IMR-90 (cell line): ENCODE measurements around the gene WDR48. TPM values are rescaled to one million over a fixed set of nuclear protein-coding genes. Genes with fewer than 3 reads are reported as not detected.

Source experiments
- ATAC-seq: fragments of 200-7000 bp; cut with Tn5 transposase; 2 replicates; pipeline ENCODE4 v1.9.1; 2020; ENCODE audit warnings: low read depth, mild to moderate bottlenecking, moderate library complexity
- BruUV-seq: library from RNA; stranded (reverse); fragments of 400-500 nt; replicated peaks from 2 replicates; lab custom pipeline; 2021; lab: Mats Ljungman, UMichigan
- CTCF ChIA-PET: fragments of 300-600 bp; formaldehyde crosslinking; extraction: SDS; loops from one replicate; lab custom pipeline; 2021; ENCODE audit warnings: antibody characterized with exemption; lab: Yijun Ruan, JAX
- POLR2A ChIA-PET: fragments of 300-600 bp; sonication (Branson Sonifier 250); formaldehyde crosslinking; loops from one replicate; lab custom pipeline; 2022; ENCODE audit warnings: antibody characterized with exemption; ENCODE audit not compliant: unreplicated experiment; lab: Charles Lee
- DNase-seq: peaks from one replicate; pipeline ENCODE4 v3.0.0; 2013
- H2AFZ ChIP-seq: replicated peaks from 2 replicates; pipeline ENCODE3; 2013; ENCODE audit warnings: low read length, mild to moderate bottlenecking; ENCODE audit not compliant: poor library complexity
- H2AK5ac ChIP-seq: 2 replicates; pipeline ENCODE4 v1.6.1; 2013; ENCODE audit warnings: low read depth, low read length, inconsistent platforms
- H2AK9ac ChIP-seq: replicated peaks from 2 replicates; pipeline ENCODE3; 2013; ENCODE audit warnings: mild to moderate bottlenecking, low read depth, low read length, moderate library complexity; ENCODE audit not compliant: poor library complexity
- H2BK120ac ChIP-seq: 2 replicates; pipeline ENCODE4 v1.6.1; 2013; ENCODE audit warnings: low read depth, low read length, inconsistent platforms
- H2BK15ac ChIP-seq: 3 replicates; pipeline ENCODE4 v1.6.1; 2013; ENCODE audit warnings: low read depth, low read length, inconsistent platforms
- H2BK20ac ChIP-seq: 2 replicates; pipeline ENCODE4 v1.6.1; 2013; ENCODE audit warnings: low read depth, mild to moderate bottlenecking, inconsistent platforms, low read length, moderate library complexity
- H2BK5ac ChIP-seq: 2 replicates; pipeline ENCODE4 v1.6.1; 2013; ENCODE audit warnings: mild to moderate bottlenecking, low read depth, low read length, inconsistent platforms; ENCODE audit not compliant: poor library complexity, severe bottlenecking
- H3K14ac ChIP-seq: replicated peaks from 2 replicates; pipeline ENCODE4 v1.6.1; 2013; ENCODE audit warnings: low read depth, low read length, inconsistent platforms
- H3K18ac ChIP-seq: 2 replicates; pipeline ENCODE4 v1.6.1; 2013; ENCODE audit warnings: low read depth, low read length, control low read depth
- H3K23ac ChIP-seq: 2 replicates; pipeline ENCODE4 v1.6.1; 2013; ENCODE audit warnings: low read depth, low read length, inconsistent platforms
- H3K27ac ChIP-seq: 2 replicates; pipeline ENCODE4 v1.5.1; 2013; ENCODE audit warnings: mild to moderate bottlenecking, control low read depth, low read length; ENCODE audit not compliant: insufficient read depth
- H3K27me3 ChIP-seq: 2 replicates; pipeline ENCODE4 v1.6.1; 2013; ENCODE audit warnings: low read length; ENCODE audit not compliant: control insufficient read depth, insufficient read depth
- H3K36me3 ChIP-seq: 2 replicates; pipeline ENCODE4 v1.6.1; 2013; ENCODE audit warnings: low read length, mixed read lengths; ENCODE audit not compliant: control insufficient read depth, insufficient read depth
- H3K4ac ChIP-seq: 2 replicates; pipeline ENCODE4 v1.6.1; 2013; ENCODE audit warnings: low read depth, low read length, inconsistent platforms
- H3K4me1 ChIP-seq: 2 replicates; pipeline ENCODE4 v1.6.1; 2013; ENCODE audit warnings: low read length, mixed read lengths; ENCODE audit not compliant: control insufficient read depth, insufficient read depth
- H3K4me2 ChIP-seq: 2 replicates; pipeline ENCODE4 v1.6.1; 2013; ENCODE audit warnings: low read depth, mild to moderate bottlenecking, control low read depth, low read length, moderate library complexity
- H3K4me3 ChIP-seq: 2 replicates; pipeline ENCODE4 v1.5.1; 2013; ENCODE audit warnings: low read depth, mild to moderate bottlenecking, control low read depth, low read length, moderate library complexity; ENCODE audit not compliant: insufficient read depth
- H3K56ac ChIP-seq: 2 replicates; pipeline ENCODE4 v1.6.1; 2013; ENCODE audit warnings: low read length, inconsistent platforms; ENCODE audit not compliant: insufficient read depth; ENCODE audit errors: extremely low read depth
- H3K79me1 ChIP-seq, 2 experiments: 2 replicates each; pipeline ENCODE4 v1.6.1; 2013; ENCODE audit warnings: low read length in 2 of 2, inconsistent platforms in 1 of 2, low read depth in 1 of 2
- H3K9ac ChIP-seq: 2 replicates; pipeline ENCODE4 v1.6.1; 2013; ENCODE audit warnings: low read depth, low read length, control low read depth
- H3K9me1 ChIP-seq: 2 replicates; pipeline ENCODE4 v1.6.1; 2013; ENCODE audit warnings: low read length, inconsistent platforms; ENCODE audit not compliant: insufficient read depth
- H3K9me3 ChIP-seq: 2 replicates; pipeline ENCODE4 v1.6.1; 2013; ENCODE audit warnings: low read length; ENCODE audit not compliant: control insufficient read depth, insufficient read depth
- H4K20me1 ChIP-seq: 2 replicates; pipeline ENCODE4 v1.6.1; 2013; ENCODE audit warnings: low read length, inconsistent platforms; ENCODE audit not compliant: insufficient read depth
- H4K5ac ChIP-seq: 2 replicates; pipeline ENCODE4 v1.6.1; 2013; ENCODE audit warnings: mild to moderate bottlenecking, low read depth, low read length, control low read depth
- H4K8ac ChIP-seq, 2 experiments: 2 replicates each; pipeline ENCODE4 v1.6.1; 2013; ENCODE audit warnings: low read depth in 2 of 2, low read length in 2 of 2, control low read depth in 1 of 2, inconsistent platforms in 1 of 2
- H4K91ac ChIP-seq: 2 replicates; pipeline ENCODE4 v1.6.1; 2013; ENCODE audit warnings: low read depth, low read length, inconsistent platforms; ENCODE audit not compliant: insufficient read depth
- FOS ChIP-seq: fragments of 150-350 bp; IDR thresholded peaks from 2 replicates; pipeline ENCODE4 v1.6.1; 2016; ENCODE audit warnings: low read depth, low read length
- MAFK ChIP-seq: IDR thresholded peaks from 2 replicates; pipeline ENCODE4 v1.6.1; 2012; ENCODE audit warnings: low read depth, low read length, improper control_type of control experiment
- MXI1 ChIP-seq: IDR thresholded peaks from 2 replicates; pipeline ENCODE4 v1.6.1; 2012; ENCODE audit warnings: low read depth, mild to moderate bottlenecking, low read length, moderate library complexity, borderline replicate concordance
- NFE2L2 ChIP-seq: fragments of 150-350 bp; IDR thresholded peaks from 2 replicates; pipeline ENCODE4 v1.6.1; 2016; ENCODE audit warnings: low read depth, mild to moderate bottlenecking, low read length
- RAD21 ChIP-seq: IDR thresholded peaks from 2 replicates; pipeline ENCODE4 v1.6.1; 2012; ENCODE audit warnings: low read length, improper control_type of control experiment
- RCOR1 ChIP-seq: IDR thresholded peaks from 2 replicates; pipeline ENCODE4 v1.6.1; 2012; ENCODE audit warnings: mild to moderate bottlenecking, low read length, improper control_type of control experiment; ENCODE audit not compliant: insufficient replicate concordance
- WGBS, 2 experiments: methylation state at CpG; one replicate each; pipeline versions ENCODE4 v1.1.5 to v1.1.7; 2013; ENCODE audit warnings: missing lambda C conversion rate in 2 of 2; ENCODE audit not compliant: insufficient read length in 1 of 2; ENCODE audit errors: extremely low coverage in 2 of 2; 5-methylcytosine and 5-hydroxymethylcytosine counted together
- dilution Hi-C: fragments of 300-500 bp; cut with HindIII; formaldehyde crosslinking; loops from one replicate; pipeline ENCODE4 v1.14.3; 2018; ENCODE audit warnings: low sequenced_read_pairs; ENCODE audit not compliant: unreplicated experiment
- in situ Hi-C: fragments of 300-500 bp; cut with MboI; formaldehyde crosslinking; loops from 3 replicates; pipeline ENCODE4 v1.14.3; 2019; ENCODE audit warnings: low sequenced_read_pairs, inconsistent platforms, mixed read lengths
- intact Hi-C: fragments of 100-400 bp; cut with micrococcal nuclease; formaldehyde crosslinking; loops from 2 replicates; pipeline ENCODE4 v1.10.0; 2022
- polyA plus RNA-seq, 3 experiments: library from polyadenylated mRNA; depleted of rRNA; stranded (reverse); fragments of >200 nt; gene quantifications; 2 replicates each; pipeline ENCODE4 v1.2.3, GENCODE V29; 2012; ENCODE audit warnings: low replicate concordance in 1 of 3
- total RNA-seq: library from RNA; depleted of rRNA; stranded (reverse); fragments of >200 nt; gene quantifications from 2 replicates; pipeline ENCODE4 v1.2.3, GENCODE V29; 2012
- TF ChIP-seq, protein P1 (sequence below): fragments of 150-350 bp; IDR thresholded peaks from 2 replicates; pipeline ENCODE4 v1.6.1; 2017; ENCODE audit warnings: mild to moderate bottlenecking, antibody characterized with exemption, low read length, low read depth

The WDR48 gene
- total and polyA plus RNA-seq, 2 of the 4 experiments (the other 2 are of a cell fraction), result 14.4 to 41.2 TPM

GRCh38 chr3:39104961-39105686 is 53.3 kb downstream of the WDR48 start:
- no peak overlapping the region for H3K27ac ChIP-seq
- no peaks in the 10 kb centered on the region for H3K9me3 ChIP-seq
- CTCF ChIA-PET, result interaction anchor here (1.1 kb wide), 1 partner anchor 73 kb away, joined by 3 read pairs; no protein-coding TSS in a partner anchor
- H4K91ac ChIP-seq, result no peak overlapping the region
- H2AK9ac ChIP-seq, result no peak overlapping the region
- no peaks in the 10 kb centered on the region for H3K27me3 ChIP-seq
- H2AK5ac ChIP-seq, result no peak overlapping the region
- H2BK20ac ChIP-seq, result no peak overlapping the region
- H3K36me3 ChIP-seq, result peaks cover 5% of the 10 kb centered on the region; the same call in 1 of the 2 replicates
- peaks cover 59% of the 10 kb centered on the region for H4K20me1 ChIP-seq
- DNase-seq (no peak), ATAC-seq (no peak)
- H3K56ac ChIP-seq, result no peak overlapping the region
- in situ Hi-C loops, result no loop called here
- 95% methylated on average over 2 of the region's 7 CpGs; no CpG with 5 or more reads in 1 of the 2 experiments for WGBS, 2 experiments
- BruUV-seq, result no TSS peak
- no peak overlapping the region for H3K9ac ChIP-seq
- H3K14ac ChIP-seq, result no peak overlapping the region
- POLR2A ChIA-PET, result interaction anchor here (0.6 kb wide), 1 partner anchor 11 kb away, joined by 3 read pairs; no protein-coding TSS in a partner anchor
- no peak overlapping the region for H2BK5ac ChIP-seq
- peaks cover 4% of the 10 kb centered on the region; the same call in 1 of the 2 replicates for H3K4me1 ChIP-seq
- H3K4me3 ChIP-seq, result no peak overlapping the region
- H2BK120ac ChIP-seq, result no peak overlapping the region
- no peak overlapping the region for H2BK15ac ChIP-seq
- peaks cover 8% of the 10 kb centered on the region for H3K9me1 ChIP-seq
- TF ChIP-seq RAD21, result no peak
- TF ChIP-seq, protein P1, sequence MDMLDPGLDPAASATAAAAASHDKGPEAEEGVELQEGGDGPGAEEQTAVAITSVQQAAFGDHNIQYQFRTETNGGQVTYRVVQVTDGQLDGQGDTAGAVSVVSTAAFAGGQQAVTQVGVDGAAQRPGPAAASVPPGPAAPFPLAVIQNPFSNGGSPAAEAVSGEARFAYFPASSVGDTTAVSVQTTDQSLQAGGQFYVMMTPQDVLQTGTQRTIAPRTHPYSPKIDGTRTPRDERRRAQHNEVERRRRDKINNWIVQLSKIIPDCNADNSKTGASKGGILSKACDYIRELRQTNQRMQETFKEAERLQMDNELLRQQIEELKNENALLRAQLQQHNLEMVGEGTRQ, result no peak
- no peak for TF ChIP-seq FOS
- no peak for TF ChIP-seq MXI1
- TF ChIP-seq NFE2L2, result no peak
- TF ChIP-seq RCOR1, result no peak
- no peak for TF ChIP-seq MAFK
- no peak overlapping the region for H2AFZ ChIP-seq
- no peak overlapping the region for H3K4ac ChIP-seq
- no peak overlapping the region for H4K5ac ChIP-seq
- H3K18ac ChIP-seq, result no peak overlapping the region
- intact Hi-C loops, result loop anchor here (5.0 kb wide), 2 partner anchors 62 to 277 kb away; partner anchors contain the start of gene SLC25A38
- H3K79me1 ChIP-seq, result peaks cover 14 to 65% of the 10 kb centered on the region in 2 experiments
- dilution Hi-C loops, result no loop called here
- H3K23ac ChIP-seq, result 0 out of 2 replicates have a peak overlapping the region, but pooled peaks have one; percentile 69
- H4K8ac ChIP-seq, result no peak overlapping the region
- no peak overlapping the region; the same call in 1 of the 2 replicates for H3K4me2 ChIP-seq
